ENCODE results near the gene RAP1GAP2. TPM values are rescaled to one million over a fixed set of nuclear protein-coding genes. Genes with fewer than 3 reads are reported as not detected.

RAP1GAP2 gene
- total and polyA plus RNA-seq, 10 donors: 1.2 to 32.7 (median 14.1) TPM

DNA sequence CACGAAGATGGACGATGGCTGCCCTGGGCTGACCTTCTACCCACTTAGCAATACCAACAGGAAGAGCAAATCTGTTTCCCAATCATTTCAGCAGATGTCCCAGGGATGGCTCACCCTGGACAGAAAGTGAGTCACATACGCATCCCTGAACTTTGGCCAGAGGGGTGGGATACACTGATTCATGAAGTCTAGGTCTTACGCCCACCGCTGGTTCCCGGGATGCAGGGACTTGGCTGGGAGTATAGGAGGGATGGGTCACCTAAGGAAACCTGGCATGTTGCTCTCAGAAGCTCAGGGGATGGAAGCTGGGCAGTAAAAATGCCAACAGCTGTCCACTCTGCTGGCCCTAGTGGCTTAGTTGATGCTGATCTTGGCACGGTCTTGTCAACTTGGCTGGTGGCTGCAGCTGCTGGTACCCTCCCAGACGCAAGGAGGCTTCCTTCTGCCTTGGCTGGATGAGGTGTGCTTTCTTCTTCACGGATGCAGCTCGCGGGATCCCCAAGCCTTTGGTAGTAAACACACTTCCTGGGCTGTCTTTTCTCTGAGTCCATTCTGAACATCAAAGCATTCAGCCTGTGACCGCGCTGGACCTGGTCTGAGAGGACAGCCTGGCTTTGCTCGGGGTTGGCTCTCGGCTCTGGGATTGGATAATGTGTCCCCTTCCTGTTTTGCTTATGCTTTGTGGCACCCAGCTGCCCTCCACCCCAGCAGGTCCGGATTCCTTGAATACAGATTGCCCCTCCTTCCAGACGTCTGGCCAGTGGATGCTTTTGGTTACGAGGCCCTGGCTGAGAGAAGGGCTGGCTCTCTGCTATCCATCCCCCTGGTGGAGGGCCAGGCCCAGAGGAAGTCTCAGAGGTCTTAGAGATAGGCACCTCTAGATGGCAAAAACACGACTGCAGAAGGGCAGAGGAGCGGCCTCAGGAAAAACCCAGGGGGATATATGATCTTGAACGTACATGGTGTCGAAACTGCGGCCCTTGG, 71.5 kb downstream of the RAP1GAP2 start:
- Histone ChIP-seq H3K27me3 (replicated peaks in 1 of 7) (peaks cover 0 to 23% (median 0%) of the 10 kb centered on the region in 7 donors), H3K36me3 (peaks cover 0 to 8% (median 0%) of the 10 kb centered on the region in 6 donors), H3K4me1 (no peaks in the 10 kb centered on the region), H3K27ac (no peak overlapping the region), H3K9me3 (no peaks in the 10 kb centered on the region), H3K4me3 (no peak overlapping the region)
- intact Hi-C loops (cut with DNase I; ENCODE audit: low total_unique reads): no loop called here
- WGBS, 5 donors: 74 to 88% (median 78%) methylated on average over 23 of the region's 23 CpGs
- no peak for TF ChIP-seq POLR2A (IDR thresholded peaks at IDR 0.05)
- TF ChIP-seq, protein P1, sequence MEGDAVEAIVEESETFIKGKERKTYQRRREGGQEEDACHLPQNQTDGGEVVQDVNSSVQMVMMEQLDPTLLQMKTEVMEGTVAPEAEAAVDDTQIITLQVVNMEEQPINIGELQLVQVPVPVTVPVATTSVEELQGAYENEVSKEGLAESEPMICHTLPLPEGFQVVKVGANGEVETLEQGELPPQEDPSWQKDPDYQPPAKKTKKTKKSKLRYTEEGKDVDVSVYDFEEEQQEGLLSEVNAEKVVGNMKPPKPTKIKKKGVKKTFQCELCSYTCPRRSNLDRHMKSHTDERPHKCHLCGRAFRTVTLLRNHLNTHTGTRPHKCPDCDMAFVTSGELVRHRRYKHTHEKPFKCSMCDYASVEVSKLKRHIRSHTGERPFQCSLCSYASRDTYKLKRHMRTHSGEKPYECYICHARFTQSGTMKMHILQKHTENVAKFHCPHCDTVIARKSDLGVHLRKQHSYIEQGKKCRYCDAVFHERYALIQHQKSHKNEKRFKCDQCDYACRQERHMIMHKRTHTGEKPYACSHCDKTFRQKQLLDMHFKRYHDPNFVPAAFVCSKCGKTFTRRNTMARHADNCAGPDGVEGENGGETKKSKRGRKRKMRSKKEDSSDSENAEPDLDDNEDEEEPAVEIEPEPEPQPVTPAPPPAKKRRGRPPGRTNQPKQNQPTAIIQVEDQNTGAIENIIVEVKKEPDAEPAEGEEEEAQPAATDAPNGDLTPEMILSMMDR (IDR thresholded peaks at IDR 0.05 in 8 of 11, conservative IDR thresholded peaks at IDR 0.05 in 3 of 11): no peak
- no peak for TF ChIP-seq POLR2AphosphoS5 (IDR thresholded peaks at IDR 0.05)
- DNase-seq: no peak

DNA sequence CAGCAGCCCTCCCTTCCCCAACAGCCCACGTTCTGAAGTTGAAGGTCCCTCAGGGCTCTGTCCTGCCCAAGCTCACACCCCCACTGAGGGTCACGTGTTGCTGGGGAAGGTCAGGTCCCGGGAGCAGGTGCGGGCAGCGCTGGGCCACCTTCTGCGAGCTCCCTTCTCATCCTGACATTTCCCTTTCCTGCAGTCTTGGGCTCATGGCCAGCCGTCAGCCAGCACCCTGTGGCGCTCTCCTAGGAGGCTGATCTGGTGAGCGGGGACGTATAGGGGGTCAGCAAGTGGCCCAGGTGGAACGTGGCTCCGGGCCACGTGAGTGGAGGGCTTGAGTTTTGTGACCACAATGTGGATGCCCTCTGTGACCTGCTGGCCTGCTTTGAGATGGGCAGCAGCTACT, 73.4 kb downstream of the RAP1GAP2 start:
- TF ChIP-seq, protein P1 (IDR thresholded peaks at IDR 0.05 in 8 of 11, conservative IDR thresholded peaks at IDR 0.05 in 3 of 11): no peak
- TF ChIP-seq POLR2AphosphoS5 (IDR thresholded peaks at IDR 0.05) (no peak), POLR2A (IDR thresholded peaks at IDR 0.05) (no peak)
- Histone ChIP-seq H3K4me1 (no peaks in the 10 kb centered on the region), H3K27me3 (replicated peaks in 1 of 7) (peaks cover 0 to 16% (median 0%) of the 10 kb centered on the region in 7 donors), H3K27ac (no peak overlapping the region), H3K9me3 (no peaks in the 10 kb centered on the region), H3K4me3 (no peak overlapping the region), H3K36me3 (peaks cover 0 to 5% (median 0%) of the 10 kb centered on the region in 6 donors)
- no peak for DNase-seq
- intact Hi-C loops (cut with DNase I; ENCODE audit: low total_unique reads): no loop called here
- WGBS, 5 donors: 69 to 83% (median 82%) methylated on average over 8 to 13 of the region's 13 CpGs

GRCh38 chr17:2871205-2871604, 75.0 kb downstream of the RAP1GAP2 start:
- no peak for DNase-seq
- no peaks in the 10 kb centered on the region for H3K9me3 ChIP-seq
- TF ChIP-seq, protein P1 (IDR thresholded peaks at IDR 0.05 in 8 of 11, conservative IDR thresholded peaks at IDR 0.05 in 3 of 11): no peak
- TF ChIP-seq POLR2A (IDR thresholded peaks at IDR 0.05) (no peak), POLR2AphosphoS5 (IDR thresholded peaks at IDR 0.05) (no peak)
- H3K4me1 ChIP-seq: no peaks in the 10 kb centered on the region
- intact Hi-C loops (cut with DNase I; ENCODE audit: low total_unique reads): no loop called here
- WGBS, 5 donors: 76 to 89% (median 82%) methylated on average over 6 to 7 of the region's 7 CpGs
- H3K4me3 ChIP-seq: no peak overlapping the region
- no peaks in the 10 kb centered on the region for H3K36me3 ChIP-seq
- H3K27me3 ChIP-seq (replicated peaks in 1 of 7): peaks cover 0 to 15% (median 0%) of the 10 kb centered on the region in 7 donors
- no peak overlapping the region for H3K27ac ChIP-seq

DNA sequence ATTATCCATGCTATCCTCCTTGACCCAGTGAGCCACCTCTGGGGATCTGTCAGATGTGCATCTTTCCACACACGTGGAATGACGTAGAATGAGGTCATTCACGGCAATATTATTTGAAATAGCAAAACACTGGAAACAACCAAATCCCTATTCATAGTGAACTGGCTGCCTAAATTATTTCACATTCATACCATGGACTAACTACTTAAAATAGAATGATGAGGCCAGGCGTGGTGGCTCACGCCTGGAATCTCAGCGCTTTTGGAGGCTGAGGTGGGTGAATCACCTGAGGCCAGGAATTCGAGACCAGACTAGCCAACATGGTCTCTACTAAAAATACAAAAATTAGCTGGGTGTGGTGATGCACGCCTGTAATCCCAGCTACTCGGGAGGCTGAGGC, 75.5 kb downstream of the RAP1GAP2 start:
- Histone ChIP-seq H3K9me3 (no peaks in the 10 kb centered on the region), H3K27ac (no peak overlapping the region), H3K36me3 (no peaks in the 10 kb centered on the region), H3K4me3 (no peak overlapping the region), H3K4me1 (no peaks in the 10 kb centered on the region), H3K27me3 (replicated peaks in 1 of 7) (peaks cover 0 to 10% (median 0%) of the 10 kb centered on the region in 7 donors)
- intact Hi-C loops (cut with DNase I; ENCODE audit: low total_unique reads): no loop called here
- WGBS, 5 donors: 84 to 95% (median 88%) methylated on average over 9 of the region's 9 CpGs
- TF ChIP-seq POLR2AphosphoS5 (IDR thresholded peaks at IDR 0.05) (no peak), POLR2A (IDR thresholded peaks at IDR 0.05) (no peak)
- TF ChIP-seq, protein P1 (IDR thresholded peaks at IDR 0.05 in 8 of 11, conservative IDR thresholded peaks at IDR 0.05 in 3 of 11): no peak
- DNase-seq: no peak

All from spleen (tissue), 11 donors.